Suprapubic skin (tissue), 4 donors: ENCODE results near the gene PARP8.

ENCODE experiments used
- CTCF ChIP-seq, 2 donors: fragments of 200-600 bp in 1 of 2; fragments of 450-650 bp in 1 of 2; sonication (generic) in 1 of 2; IDR thresholded peaks; one replicate each; pipeline ENCODE4 v1.5.1; 2016 to 2019; ENCODE audit warnings: antibody characterized with exemption in 2 of 2, mild to moderate bottlenecking in 1 of 2, moderate library complexity in 1 of 2
- POLR2A ChIP-seq, 2 donors: fragments of 450-650 bp; IDR thresholded peaks; one replicate each; pipeline ENCODE4 v1.6.1; 2017; ENCODE audit warnings: antibody characterized with exemption in 2 of 2, mild to moderate bottlenecking in 2 of 2, moderate library complexity in 2 of 2
- POLR2AphosphoS5 ChIP-seq, 3 donors: sonication (generic); formaldehyde crosslinking; IDR thresholded peaks; one replicate each; pipeline ENCODE4 v1.6.1; 2017; ENCODE audit warnings: antibody characterized with exemption in 3 of 3

DNA sequence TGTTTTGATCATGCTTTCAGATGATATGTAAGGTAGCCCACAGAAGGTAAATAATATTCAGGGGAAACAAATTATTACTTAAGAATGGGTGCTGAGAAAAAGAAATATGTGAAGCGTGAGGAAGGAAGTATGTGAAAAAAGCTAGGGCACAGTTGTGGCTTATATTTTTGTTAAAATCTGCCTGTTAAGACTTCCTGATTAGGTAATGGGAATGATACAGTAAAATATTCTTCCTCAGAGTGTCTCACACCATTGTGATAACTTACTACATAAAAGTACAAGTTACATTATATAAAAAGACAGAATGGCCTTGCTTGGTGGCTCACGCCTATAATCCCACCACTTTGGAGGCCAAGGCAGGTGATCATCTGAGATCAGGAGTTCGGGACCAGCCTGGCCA, 18.7 kb upstream of the PARP8 start:
- TF ChIP-seq CTCF (IDR thresholded peaks at IDR 0.05) (no peak), POLR2A (IDR thresholded peaks at IDR 0.05) (no peak), POLR2AphosphoS5 (IDR thresholded peaks at IDR 0.05) (no peak)
